Posterior cingulate gyrus (tissue), 11 donors: ENCODE results near the gene TEK.
"Not testable (repeated sequence)": the region's sequence is repeated elsewhere in the genome, so short reads cannot be mapped to it uniquely, and the experiment has no call there.

Experiments used
- DNase-seq, 10 donors: peaks; one replicate each; pipeline versions ENCODE4 v3.0.0 to v3.0.0-alpha.2; 2020 to 2021; ENCODE audit warnings: mixed read lengths in 3 of 10
- intact Hi-C: fragments of 100-400 bp; cut with DNase I; formaldehyde crosslinking; loops from one replicate; pipeline ENCODE4 v1.15.1; 2023

The TEK gene

DNA sequence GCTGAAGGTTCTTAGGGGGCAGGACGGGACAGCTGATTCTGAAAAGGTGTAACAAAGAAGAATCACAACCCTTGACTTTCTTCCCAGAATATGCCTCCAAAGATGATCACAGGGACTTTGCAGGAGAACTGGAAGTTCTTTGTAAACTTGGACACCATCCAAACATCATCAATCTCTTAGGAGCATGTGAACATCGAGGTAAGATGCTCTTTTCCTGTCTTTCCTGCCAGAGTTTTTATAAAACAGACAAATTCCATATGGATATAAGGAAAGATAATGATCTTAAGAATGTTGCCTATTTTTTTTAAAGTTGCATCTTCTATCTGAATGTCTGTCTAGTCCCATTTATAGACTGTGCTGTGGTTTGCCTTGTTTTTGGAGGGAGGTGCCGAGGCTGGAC is 100.0 kb downstream of the TEK start:
- intact Hi-C loops = no loop called here
- DNase-seq = no peak

DNA sequence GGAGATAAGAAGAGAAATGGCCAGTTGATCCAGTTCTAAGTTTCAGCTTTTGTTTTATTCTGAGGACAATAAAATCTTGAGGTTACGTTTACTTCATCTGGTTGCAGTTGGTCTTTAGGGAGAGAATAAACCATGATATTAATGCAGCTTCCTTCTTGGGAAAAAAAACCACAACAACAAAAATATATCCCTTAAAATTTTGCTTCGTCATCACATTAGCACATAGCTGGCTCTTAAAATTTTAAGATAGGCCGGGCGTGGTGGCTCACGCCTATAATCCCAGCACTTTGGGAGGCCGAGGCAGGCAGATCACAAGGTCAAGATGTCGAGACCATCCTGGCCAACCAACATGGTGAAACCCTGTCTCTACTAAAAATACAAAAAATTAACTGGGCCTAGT is 101.6 kb downstream of the TEK start:
- no peak for DNase-seq
- intact Hi-C loops = no loop called here

DNA sequence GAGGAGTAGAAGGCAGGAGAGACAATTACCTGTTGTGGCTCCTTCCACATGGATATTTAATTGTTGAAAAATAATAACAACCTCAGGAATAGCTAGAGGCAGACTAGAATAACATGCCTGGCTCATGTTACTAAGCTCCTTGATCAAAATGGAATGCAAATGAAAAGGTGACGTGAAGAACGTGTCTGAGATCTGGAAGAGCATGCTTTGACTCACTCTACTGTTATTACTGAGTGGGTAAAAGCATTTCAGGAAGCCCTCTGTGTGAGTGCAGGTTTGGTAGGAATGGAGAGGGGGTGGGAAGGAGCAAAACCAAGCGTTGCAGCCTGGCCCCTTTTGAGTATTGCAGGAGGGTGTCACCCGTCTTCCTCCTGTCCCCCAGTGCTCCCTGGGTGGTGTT is 103.2 kb downstream of the TEK start:
- no peak for DNase-seq
- intact Hi-C loops = no loop called here

GRCh38 chr9:27212621-27213020 is 103.6 kb downstream of the TEK start:
- intact Hi-C loops = no loop called here
- peak in 1 of 10 donors; percentile 67 for DNase-seq

DNA sequence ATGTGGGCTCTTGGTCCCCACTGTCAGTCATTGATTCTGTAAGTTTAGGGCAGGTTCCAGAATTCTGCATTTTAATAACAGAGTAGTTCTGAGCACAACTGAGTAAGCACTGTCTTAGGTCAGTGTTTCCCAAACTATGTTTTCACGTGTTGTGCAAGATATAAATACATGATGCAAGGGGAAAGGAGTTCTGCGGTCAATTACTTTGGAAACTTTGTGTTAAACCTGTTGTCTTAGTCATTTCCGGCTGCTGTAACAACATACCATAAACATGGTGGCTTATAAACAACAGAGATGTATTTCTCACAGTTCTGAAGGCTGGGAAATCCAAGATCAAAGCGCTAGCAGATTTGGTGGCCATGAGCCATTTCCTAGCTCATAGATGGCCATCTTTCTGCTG is 118.2 kb downstream of the TEK start:
- intact Hi-C loops = no loop called here
- no peak for DNase-seq

DNA sequence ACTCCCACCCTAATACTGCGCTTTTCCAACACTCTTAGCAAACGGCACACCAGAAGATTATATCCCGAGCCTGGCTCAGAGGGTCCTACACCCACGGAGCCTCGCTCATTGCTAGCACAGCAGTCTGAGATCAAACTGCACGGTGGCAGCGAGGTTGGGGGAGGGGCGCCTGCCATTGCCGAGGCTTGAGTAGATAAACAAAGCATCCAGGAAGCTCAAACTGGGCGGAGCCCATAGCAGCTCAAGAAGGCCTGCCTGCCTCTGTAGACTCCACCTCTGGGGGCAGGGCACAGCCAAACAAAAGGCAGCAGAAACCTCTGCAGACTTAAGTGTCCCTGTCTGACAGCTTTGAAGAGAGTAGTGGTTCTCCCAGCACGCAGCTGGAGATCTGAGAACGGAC is 130.6 kb downstream of the TEK start:
- DNase-seq, intact Hi-C loops: not testable (repeated sequence)

- intact Hi-C loops = no loop called here
- DNase-seq = peak in 2 of 10 donors; percentile 8 to 28
These were observed 138.7 kb downstream of the TEK start for GRCh38 chr9:27247756-27248155.

GRCh38 chr9:27248702-27249101 is 139.7 kb downstream of the TEK start:
- intact Hi-C loops = no loop called here
- no peak for DNase-seq

DNA sequence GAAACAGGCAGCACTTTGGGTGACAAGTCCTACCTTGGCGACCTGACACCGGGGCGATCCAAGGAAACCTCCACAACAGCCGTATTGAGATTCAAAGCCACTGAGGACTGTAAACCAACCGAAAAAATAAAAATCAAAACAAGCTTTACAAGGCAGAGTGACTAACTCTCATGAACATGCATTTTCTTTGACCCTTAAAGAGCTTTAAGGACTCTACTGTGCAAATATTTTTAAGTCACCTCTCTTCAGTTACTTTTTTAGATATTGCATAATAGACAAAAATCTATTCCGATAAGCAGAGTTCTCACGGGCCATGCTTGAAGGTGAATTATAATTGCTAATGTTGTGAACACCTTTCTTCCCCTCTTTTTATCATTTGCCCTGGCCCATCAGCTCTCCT is 149.6 kb downstream of the TEK start:
- no peak for DNase-seq
- intact Hi-C loops = no loop called here

- intact Hi-C loops = no loop called here
These were observed 151.9 kb downstream of the TEK start for GRCh38 chr9:27260789-27261516.

GRCh38 chr9:27261517-27262211 is 152.6 kb downstream of the TEK start:
- intact Hi-C loops = no loop called here
- DNase-seq = no peak

More at GRCh38 chr9:27260789-27261516, 151.9 kb downstream of the TEK start:
- no peak for DNase-seq

DNA sequence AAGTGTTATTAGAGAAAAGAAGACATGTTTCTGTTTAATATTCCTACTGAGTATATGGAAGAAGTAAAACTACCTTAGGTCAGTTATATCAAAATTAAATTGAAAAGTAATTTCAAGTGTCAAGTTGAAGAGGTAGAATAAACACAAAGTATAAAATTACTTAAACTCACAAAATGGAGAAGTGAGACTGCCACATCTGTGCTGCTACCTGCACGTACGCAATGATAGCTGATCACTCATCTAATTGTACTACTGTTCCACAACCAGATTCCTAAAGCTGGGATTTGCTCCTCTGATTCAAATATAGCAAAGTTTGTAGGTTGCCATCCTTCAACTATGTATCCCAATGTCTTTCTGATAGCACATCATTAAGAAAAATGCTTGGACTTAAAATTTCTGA is 163.1 kb downstream of the TEK start:
- intact Hi-C loops = no loop called here
- DNase-seq = no peak

DNA sequence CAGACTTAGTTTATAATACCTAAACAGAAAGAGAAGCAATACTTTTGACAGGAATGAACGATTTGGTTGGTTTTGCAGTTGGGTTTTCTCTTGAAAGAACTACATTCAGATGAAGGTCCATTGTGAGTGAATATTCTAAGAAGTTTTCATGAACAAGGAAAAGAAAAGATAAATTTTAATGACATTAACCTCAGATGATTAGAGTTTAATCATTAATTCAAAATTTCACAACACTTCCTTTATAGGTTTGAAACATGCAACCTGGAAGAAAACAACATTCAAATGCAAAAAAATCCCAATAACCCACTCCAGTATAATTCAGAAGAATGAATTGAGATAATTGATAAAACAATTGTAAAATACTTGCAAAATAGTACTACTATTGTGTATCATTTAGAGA is 164.2 kb downstream of the TEK start:
- intact Hi-C loops = no loop called here
- no peak for DNase-seq

DNA sequence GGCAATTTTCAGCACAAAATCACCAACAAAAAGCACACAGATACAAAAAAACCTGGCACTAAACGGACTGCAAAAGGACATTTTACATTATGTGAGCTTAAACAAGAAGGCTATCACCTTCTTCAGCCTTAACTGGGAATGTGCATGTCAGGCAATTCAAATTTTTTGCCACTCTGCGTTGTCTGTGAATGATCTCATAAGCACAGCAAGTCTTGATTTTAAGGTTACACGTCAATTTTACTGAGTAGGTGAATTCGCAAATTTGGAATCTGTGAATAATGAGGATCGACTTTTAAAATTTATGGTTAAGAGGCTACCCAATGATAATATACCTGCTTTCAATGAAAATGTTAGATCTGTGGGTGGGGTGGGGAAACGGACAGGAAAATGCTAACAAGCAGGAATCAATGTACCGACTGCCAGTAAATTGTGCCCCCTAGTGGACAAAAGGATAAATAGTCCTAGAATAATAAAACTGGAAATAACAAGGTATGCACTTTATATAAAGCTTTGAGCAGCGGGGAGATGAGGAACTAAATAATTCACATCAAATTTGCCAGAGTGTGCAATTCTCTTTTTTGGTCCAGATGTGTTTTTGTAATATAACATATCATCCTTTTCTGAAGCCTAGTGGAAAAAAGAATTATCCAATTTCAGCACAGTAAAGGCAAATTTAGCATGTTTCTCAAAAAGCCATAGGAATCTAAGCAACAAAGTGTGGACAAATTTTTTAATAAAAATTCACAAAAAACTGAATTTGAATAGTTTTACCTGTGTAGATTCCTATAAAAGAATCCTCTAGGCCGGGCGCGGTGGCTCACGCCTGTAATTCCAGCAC is 167.4 kb downstream of the TEK start:
- intact Hi-C loops = loop anchor here (2.0 to 5.0 kb wide), 2 partner anchors 244 to 271 kb away; no protein-coding TSS in a partner anchor
- DNase-seq = peak in 1 of 10 donors; percentile 13

DNA sequence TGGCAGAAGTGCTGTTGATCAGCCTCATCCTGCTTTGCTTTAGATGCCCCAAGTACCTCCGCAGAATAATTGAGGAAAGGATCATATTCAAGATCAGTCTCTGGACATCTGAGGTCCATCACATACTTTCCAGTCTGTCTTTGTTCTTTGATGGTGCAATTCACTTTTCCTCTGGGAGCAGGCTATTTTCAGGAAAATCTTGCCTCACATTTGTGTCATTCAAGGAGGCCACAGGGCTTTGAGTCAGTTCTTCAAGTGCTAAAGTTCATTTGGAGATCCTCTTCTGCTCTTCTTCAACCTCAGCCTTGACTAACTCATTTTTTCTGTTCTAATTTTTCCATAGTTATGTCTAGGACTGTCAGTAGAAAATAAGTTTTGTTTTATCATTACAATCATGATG is 169.3 kb downstream of the TEK start:
- intact Hi-C loops = loop anchor here (5.0 kb wide), 1 partner anchor 269 kb away; no protein-coding TSS in a partner anchor
- no peak for DNase-seq

DNA sequence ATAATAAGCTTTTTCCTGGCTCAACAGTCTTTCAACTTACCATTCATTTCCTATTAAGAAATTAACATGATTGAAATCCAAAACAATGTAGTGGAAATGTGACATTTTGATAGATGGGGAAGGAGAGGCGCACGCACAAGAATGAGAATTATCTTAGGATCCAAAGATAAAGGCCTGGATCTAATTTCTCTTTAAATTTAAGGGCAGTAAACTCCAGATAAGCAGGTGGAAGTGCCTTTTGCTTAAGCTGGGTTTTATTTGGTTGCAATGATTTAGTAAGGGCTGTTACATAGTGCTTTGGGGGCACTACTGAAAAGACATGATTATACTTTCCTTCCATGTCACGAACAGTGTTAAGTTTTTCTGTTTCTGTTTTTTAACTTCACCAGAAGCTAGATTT is 170.6 kb downstream of the TEK start:
- intact Hi-C loops = loop anchor here (5.0 kb wide), 1 partner anchor 268 kb away; no protein-coding TSS in a partner anchor
- no peak for DNase-seq
